ENCODE data around the gene HOXC10. TPM values are rescaled to one million over a fixed set of nuclear protein-coding genes. Genes with fewer than 3 reads are reported as not detected.

Gene HOXC10
- total and polyA plus RNA-seq, 4 experiments from 2014 or later = not detected

GRCh38 chr12:54010053-54010971 lies 25.4 kb downstream of the HOXC10 start:
- intact Hi-C loops (cut with micrococcal nuclease) = no loop called here
- peaks cover 30% of the 10 kb centered on the region for H3K4me1 ChIP-seq (ENCODE audit: insufficient read depth, low read length)
- ChIA-PET CTCF (ENCODE audit: partially characterized antibody) (interaction anchor here (1.3 to 6.9 kb wide), 2 partner anchors 190 to 197 kb away, joined by 3 to 93 read pairs; no protein-coding TSS in a partner anchor), POLR2A (ENCODE audit: partially characterized antibody) (interaction anchor here (1.7 kb wide), 1 partner anchor 10 kb away, joined by 6 read pairs; the partner anchor contains the start of gene HOXC9)
- H3K4me3 ChIP-seq (ENCODE audit: low read length in 2 of 2) = no peak overlapping the region
- no peaks in the 10 kb centered on the region for H3K36me3 ChIP-seq (ENCODE audit: insufficient read depth, low read length)
- peak overlapping the region in 5 of 8 donors; percentile 18 to 89 (median 22) for H3K4me3 Mint-ChIP-seq
- peaks cover 0 to 3% (median 0%) of the 10 kb centered on the region in 8 donors for H3K9me3 Mint-ChIP-seq
- H3K27ac ChIP-seq (ENCODE audit: low read depth, low read length) = no peak overlapping the region
- H3K27me3 ChIP-seq (ENCODE audit: insufficient read depth, low read length) = peaks cover 77% of the 10 kb centered on the region
- DNase-seq = no peak
- H3K27me3 Mint-ChIP-seq = peaks cover 65 to 83% of the 10 kb centered on the region in 2 donors
- H3K27ac Mint-ChIP-seq = peak overlapping the region in 2 of 7 donors; percentile 78
- H3K4me1 Mint-ChIP-seq = peaks cover 16 to 63% (median 36%) of the 10 kb centered on the region in 4 donors
- no peaks in the 10 kb centered on the region for H3K36me3 Mint-ChIP-seq
- H3K9me3 ChIP-seq (ENCODE audit: control insufficient read depth in 1 of 2, low read length in 2 of 2) = no peaks in the 10 kb centered on the region

DNA sequence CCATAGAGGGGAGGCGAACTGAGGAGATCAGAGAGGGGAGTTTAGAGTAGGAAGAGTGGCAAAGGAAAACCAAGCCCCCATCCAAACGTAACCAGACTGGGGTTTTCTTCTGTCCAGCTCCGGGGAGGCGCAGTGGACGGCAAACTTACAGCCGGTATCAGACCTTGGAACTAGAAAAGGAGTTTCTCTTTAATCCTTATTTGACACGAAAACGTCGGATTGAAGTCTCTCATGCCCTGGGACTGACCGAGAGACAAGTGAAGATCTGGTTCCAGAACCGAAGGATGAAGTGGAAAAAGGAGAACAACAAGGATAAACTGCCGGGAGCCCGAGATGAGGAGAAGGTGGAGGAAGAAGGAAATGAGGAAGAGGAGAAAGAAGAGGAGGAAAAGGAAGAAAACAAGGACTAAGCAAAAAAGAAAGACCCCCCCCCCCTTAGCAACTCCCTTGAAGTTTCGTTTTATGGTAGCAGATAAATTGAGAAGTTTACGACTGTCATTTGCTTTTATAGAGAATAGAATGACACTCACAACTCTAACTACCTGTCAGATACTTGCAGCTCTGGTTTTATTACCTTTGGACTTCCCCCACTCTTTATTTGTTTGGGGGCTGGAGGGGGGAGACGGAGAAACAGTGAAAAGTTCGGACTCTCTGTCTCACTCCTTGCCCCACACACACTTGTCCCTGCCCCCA lies 26.2 kb downstream of the HOXC10 start:
- ChIA-PET CTCF (ENCODE audit: partially characterized antibody) (interaction anchor here (0.7 to 1.3 kb wide), 2 partner anchors 196 to 301 kb away, joined by 3 read pairs; no protein-coding TSS in a partner anchor), POLR2A (ENCODE audit: partially characterized antibody) (interaction anchor here (0.6 kb wide), 1 partner anchor 192 kb away, joined by 3 read pairs; no protein-coding TSS in a partner anchor)
- H3K9me3 Mint-ChIP-seq = peaks cover 0 to 3% (median 0%) of the 10 kb centered on the region in 8 donors
- H3K4me3 Mint-ChIP-seq = peak overlapping the region in 2 of 8 donors; percentile 23 to 68
- peaks cover 12 to 57% (median 32%) of the 10 kb centered on the region in 4 donors for H3K4me1 Mint-ChIP-seq
- no peaks in the 10 kb centered on the region for H3K36me3 Mint-ChIP-seq
- intact Hi-C loops (cut with micrococcal nuclease) = no loop called here
- H3K36me3 ChIP-seq (ENCODE audit: insufficient read depth, low read length) = no peaks in the 10 kb centered on the region
- no peaks in the 10 kb centered on the region for H3K9me3 ChIP-seq (ENCODE audit: control insufficient read depth in 1 of 2, low read length in 2 of 2)
- H3K4me1 ChIP-seq (ENCODE audit: insufficient read depth, low read length) = peaks cover 28% of the 10 kb centered on the region
- no peak overlapping the region for H3K27ac ChIP-seq (ENCODE audit: low read depth, low read length)
- no peak for DNase-seq
- H3K4me3 ChIP-seq (ENCODE audit: low read length in 2 of 2) = no peak overlapping the region
- peaks cover 62 to 78% of the 10 kb centered on the region in 2 donors for H3K27me3 Mint-ChIP-seq
- peak overlapping the region in 2 of 7 donors; percentile 39 to 62 for H3K27ac Mint-ChIP-seq
- peaks cover 81% of the 10 kb centered on the region for H3K27me3 ChIP-seq (ENCODE audit: insufficient read depth, low read length)

DNA sequence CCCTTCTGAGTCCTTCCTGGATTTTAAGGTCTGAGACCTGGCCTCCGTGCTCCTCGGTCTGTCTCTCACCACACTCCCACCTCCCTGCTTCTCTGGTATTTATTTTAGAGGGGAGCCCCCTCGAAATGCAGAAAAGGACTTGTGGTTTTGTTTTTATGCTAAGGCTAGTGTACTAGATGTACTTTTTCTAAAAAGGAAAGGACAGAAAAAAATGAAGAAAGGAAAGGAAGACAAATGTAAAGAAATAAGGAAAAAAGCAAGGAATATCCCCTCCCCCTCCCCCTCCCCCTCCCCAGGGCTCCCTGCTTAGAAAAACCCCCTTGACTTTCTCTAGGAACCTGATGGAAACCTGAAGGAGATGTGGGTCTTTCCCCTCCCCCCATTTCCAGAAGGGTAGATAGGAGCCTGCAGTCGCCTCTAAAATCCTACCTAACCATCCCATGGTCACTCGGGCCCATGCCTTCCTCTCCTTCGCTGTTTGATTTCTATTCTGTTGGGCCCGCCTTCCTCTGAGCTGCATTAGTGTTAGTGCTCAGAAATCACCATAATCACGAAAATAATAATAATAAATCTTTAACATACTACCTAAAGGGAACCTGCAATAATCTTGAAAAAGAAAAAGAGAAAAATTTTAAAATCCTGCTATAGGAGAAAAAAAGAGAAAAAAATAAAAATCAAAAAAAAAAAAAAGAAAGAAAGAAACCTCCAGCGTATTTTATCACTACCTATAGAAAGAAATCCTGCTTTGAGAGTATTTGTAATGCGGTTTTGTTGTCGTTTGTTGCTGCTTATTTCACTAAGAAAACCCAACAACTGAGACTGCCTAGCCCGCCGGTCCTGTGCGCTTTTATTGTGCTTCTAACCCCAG lies 27.0 kb downstream of the HOXC10 start:
- Mint-ChIP-seq H3K9me3 (peaks cover 0 to 3% (median 0%) of the 10 kb centered on the region in 8 donors), H3K4me3 (peak overlapping the region in 2 of 8 donors; percentile 23 to 43)
- POLR2A ChIA-PET (ENCODE audit: partially characterized antibody) = no interaction called here

GRCh38 chr12:54012631-54013409 lies 27.9 kb downstream of the HOXC10 start:
- Histone ChIP-seq H3K4me1 (ENCODE audit: insufficient read depth, low read length) (peaks cover 25% of the 10 kb centered on the region), H3K27ac (ENCODE audit: low read depth, low read length) (no peak overlapping the region), H3K27me3 (ENCODE audit: insufficient read depth, low read length) (peaks cover 70% of the 10 kb centered on the region), H3K4me3 (ENCODE audit: low read length in 2 of 2) (no peak overlapping the region), H3K36me3 (ENCODE audit: insufficient read depth, low read length) (no peaks in the 10 kb centered on the region), H3K9me3 (ENCODE audit: control insufficient read depth in 1 of 2, low read length in 2 of 2) (no peaks in the 10 kb centered on the region)
- H3K36me3 Mint-ChIP-seq = peaks cover 0 to 1% of the 10 kb centered on the region in 2 donors
- H3K9me3 Mint-ChIP-seq = peaks cover 0 to 3% (median 0%) of the 10 kb centered on the region in 8 donors
- peak overlapping the region in 1 of 7 donors; percentile 51 for H3K27ac Mint-ChIP-seq
- ChIA-PET POLR2A (ENCODE audit: partially characterized antibody) (no interaction called here), CTCF (ENCODE audit: partially characterized antibody) (interaction anchor here (1.0 to 1.6 kb wide), 4 partner anchors 179 to 194 kb away, joined by 3 to 6 read pairs (median 5); no protein-coding TSS in a partner anchor)
- peak overlapping the region in 1 of 8 donors; percentile 47 for H3K4me3 Mint-ChIP-seq
- H3K27me3 Mint-ChIP-seq = peaks cover 58 to 72% of the 10 kb centered on the region in 2 donors
- no peak for DNase-seq
- H3K4me1 Mint-ChIP-seq = peaks cover 16 to 54% (median 32%) of the 10 kb centered on the region in 4 donors
- intact Hi-C loops (cut with micrococcal nuclease) = no loop called here

More for the DNA sequence above, 27.0 kb downstream of the HOXC10 start:
- Histone ChIP-seq H3K4me3 (ENCODE audit: low read length in 2 of 2) (no peak overlapping the region), H3K9me3 (ENCODE audit: control insufficient read depth in 1 of 2, low read length in 2 of 2) (no peaks in the 10 kb centered on the region), H3K27ac (ENCODE audit: low read depth, low read length) (no peak overlapping the region), H3K4me1 (ENCODE audit: insufficient read depth, low read length) (peaks cover 20% of the 10 kb centered on the region), H3K27me3 (ENCODE audit: insufficient read depth, low read length) (peaks cover 76% of the 10 kb centered on the region), H3K36me3 (ENCODE audit: insufficient read depth, low read length) (no peaks in the 10 kb centered on the region)
- H3K27ac Mint-ChIP-seq = peak overlapping the region in 1 of 7 donors; percentile 39
- DNase-seq = no peak
- peaks cover 9 to 52% (median 27%) of the 10 kb centered on the region in 4 donors for H3K4me1 Mint-ChIP-seq
- H3K27me3 Mint-ChIP-seq = peaks cover 59 to 74% of the 10 kb centered on the region in 2 donors
- intact Hi-C loops (cut with micrococcal nuclease) = no loop called here
- H3K36me3 Mint-ChIP-seq = no peaks in the 10 kb centered on the region
- CTCF ChIA-PET (ENCODE audit: partially characterized antibody) = interaction anchor here (0.7 to 1.6 kb wide), 3 partner anchors 180 to 301 kb away, joined by 3 to 6 read pairs (median 4); no protein-coding TSS in a partner anchor

- Histone ChIP-seq H3K36me3 (ENCODE audit: insufficient read depth, low read length) (no peaks in the 10 kb centered on the region), H3K27me3 (ENCODE audit: insufficient read depth, low read length) (peaks cover 66% of the 10 kb centered on the region), H3K9me3 (ENCODE audit: control insufficient read depth in 1 of 2, low read length in 2 of 2) (no peaks in the 10 kb centered on the region), H3K4me1 (ENCODE audit: insufficient read depth, low read length) (peaks cover 25% of the 10 kb centered on the region), H3K4me3 (ENCODE audit: low read length in 2 of 2) (no peak overlapping the region), H3K27ac (ENCODE audit: low read depth, low read length) (no peak overlapping the region)
- DNase-seq = no peak
- peak overlapping the region in 5 of 8 donors; percentile 6 to 59 (median 38) for H3K4me3 Mint-ChIP-seq
- POLR2A ChIA-PET (ENCODE audit: partially characterized antibody) = no interaction called here
- H3K27me3 Mint-ChIP-seq = peaks cover 52 to 66% of the 10 kb centered on the region in 2 donors
- H3K4me1 Mint-ChIP-seq = peaks cover 12 to 49% (median 26%) of the 10 kb centered on the region in 4 donors
- H3K27ac Mint-ChIP-seq = peak overlapping the region in 1 of 7 donors; percentile 29
- intact Hi-C loops (cut with micrococcal nuclease) = no loop called here
- H3K9me3 Mint-ChIP-seq = peaks cover 0 to 3% (median 0%) of the 10 kb centered on the region in 8 donors
- CTCF ChIA-PET (ENCODE audit: partially characterized antibody) = interaction anchor here (0.9 to 1.1 kb wide), 4 partner anchors 18 to 198 kb away, joined by 3 to 6 read pairs (median 4); no protein-coding TSS in a partner anchor
- H3K36me3 Mint-ChIP-seq = peaks cover 0 to 1% of the 10 kb centered on the region in 2 donors
Observed at GRCh38 chr12:54014377-54015017, 29.6 kb downstream of the HOXC10 start.

Measured in CD4-positive, alpha-beta memory T cell (primary cell).